M059J (cell line): ENCODE data around the gene USP28. TPM values are rescaled to one million over a fixed set of nuclear protein-coding genes. Genes with fewer than 3 reads are reported as not detected.
A peak's percentile ranks its signal among the peaks of the same experiment; 100 is the strongest.
"Not testable (repeated sequence)": the region's sequence is repeated elsewhere in the genome, so short reads cannot be mapped to it uniquely, and the experiment has no call there.

Experiments
- DNase-seq: peaks from one replicate; pipeline ENCODE4 v3.0.0-alpha.2; 2012; ENCODE audit warnings: low read depth
- total RNA-seq: library from RNA; depleted of rRNA; stranded (reverse); fragments of >200 nt; shearing (Covaris generic); gene quantifications from 2 replicates; pipeline ENCODE4 v1.2.3, GENCODE V29; 2014

Gene USP28
- total RNA-seq, 1 experiment from 2014 or later = 39.0 TPM

DNA sequence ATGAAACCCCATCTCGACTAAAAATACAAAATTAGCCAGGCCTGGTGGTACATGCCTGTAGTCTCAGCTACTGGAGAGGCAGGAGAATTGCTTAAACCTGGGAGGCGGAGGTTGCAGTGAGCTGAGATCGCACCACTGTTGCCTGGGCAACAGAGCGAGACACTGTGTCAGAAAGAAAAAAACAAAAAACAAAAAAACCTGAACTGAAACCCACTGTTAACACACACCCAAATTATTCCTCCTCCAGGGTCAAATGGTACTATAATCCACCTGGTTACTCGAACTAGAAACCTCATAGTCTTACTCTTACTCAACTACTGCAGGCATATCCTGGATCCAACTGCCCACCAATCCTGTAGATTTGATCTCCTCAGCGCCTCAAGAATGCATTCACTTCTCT is 35.5 kb downstream of the USP28 start:
- DNase-seq = no peak

- DNase-seq = no peak
Measured at GRCh38 chr11:113838005-113838404, 37.4 kb downstream of the USP28 start.

GRCh38 chr11:113835306-113835705 is 40.1 kb downstream of the USP28 start:
- no peak for DNase-seq

- DNase-seq = no peak
Measured at GRCh38 chr11:113833151-113833550, 42.2 kb downstream of the USP28 start.

DNA sequence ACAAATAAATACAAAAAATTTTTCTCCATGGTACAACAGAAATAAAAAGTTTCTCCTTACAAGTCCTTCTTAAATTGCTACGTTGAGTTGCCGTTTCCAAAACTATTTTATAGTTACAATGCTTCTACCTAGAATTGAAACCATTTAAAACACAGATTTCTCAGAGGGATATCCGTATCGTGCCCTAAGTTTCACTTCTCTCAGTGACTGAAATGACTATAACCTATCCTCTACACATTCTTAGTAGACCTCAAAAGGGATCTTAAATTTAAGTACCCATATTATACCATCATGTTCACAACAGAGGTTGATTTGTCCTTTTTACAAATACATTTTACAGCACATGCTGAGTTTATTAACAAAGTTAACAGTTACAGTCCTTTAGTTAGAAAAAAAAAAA is 44.1 kb downstream of the USP28 start:
- no peak for DNase-seq

DNA sequence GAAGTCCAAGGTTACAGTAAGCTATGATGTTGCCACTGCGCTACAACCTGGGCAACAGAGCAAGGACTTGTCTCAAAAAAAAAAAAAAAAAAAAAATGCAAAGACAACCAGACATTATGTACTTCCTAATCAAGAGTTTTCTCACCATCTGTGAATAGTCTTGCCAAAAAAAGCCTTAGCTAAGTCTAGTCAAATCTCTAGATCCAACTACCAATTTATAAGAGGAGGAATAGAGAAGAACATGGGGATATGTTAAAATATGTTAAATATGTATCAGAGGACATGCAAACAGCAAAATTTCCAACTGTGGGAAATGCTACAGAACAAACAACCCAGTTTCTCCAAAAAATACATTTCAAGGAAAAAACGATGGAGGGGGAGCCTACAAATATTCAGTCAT is 45.6 kb downstream of the USP28 start:
- no peak for DNase-seq

DNA sequence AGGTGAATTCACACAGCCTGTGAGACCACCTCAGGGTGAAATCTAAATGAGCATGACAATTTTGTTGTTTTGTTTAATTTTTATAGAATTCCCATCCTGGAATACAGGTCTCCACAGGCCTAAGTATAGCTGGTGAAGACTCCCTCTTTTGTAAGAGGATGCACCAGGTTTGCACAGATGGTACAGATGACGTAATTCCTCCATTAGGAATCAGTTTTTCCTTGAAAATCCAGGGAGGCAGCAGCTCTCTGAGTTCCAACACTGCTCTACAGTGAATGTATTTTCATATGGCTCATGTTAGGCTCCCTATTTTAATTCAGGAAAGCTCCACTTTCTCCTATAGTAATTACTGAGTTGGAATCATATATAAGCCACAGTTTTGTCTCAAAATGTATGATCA is 47.2 kb downstream of the USP28 start:
- DNase-seq = no peak

DNA sequence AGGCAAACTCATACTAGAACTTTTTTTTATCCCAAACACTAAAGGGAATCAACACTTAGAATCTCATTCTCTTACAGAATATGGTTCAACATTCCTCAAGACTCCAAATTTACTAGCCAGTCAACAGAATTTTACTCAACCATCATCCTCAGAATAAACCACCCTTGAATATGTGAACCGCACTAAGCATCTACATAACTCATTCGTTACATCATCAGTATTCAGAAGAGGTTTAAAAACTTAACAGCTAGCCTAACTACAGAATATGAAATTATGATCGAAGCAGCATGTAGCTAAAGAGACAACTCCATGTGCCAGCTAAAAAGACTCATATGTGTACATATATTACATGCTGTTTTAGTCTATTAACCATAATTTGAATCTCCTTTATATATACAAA is 47.9 kb downstream of the USP28 start:
- no peak for DNase-seq

DNA sequence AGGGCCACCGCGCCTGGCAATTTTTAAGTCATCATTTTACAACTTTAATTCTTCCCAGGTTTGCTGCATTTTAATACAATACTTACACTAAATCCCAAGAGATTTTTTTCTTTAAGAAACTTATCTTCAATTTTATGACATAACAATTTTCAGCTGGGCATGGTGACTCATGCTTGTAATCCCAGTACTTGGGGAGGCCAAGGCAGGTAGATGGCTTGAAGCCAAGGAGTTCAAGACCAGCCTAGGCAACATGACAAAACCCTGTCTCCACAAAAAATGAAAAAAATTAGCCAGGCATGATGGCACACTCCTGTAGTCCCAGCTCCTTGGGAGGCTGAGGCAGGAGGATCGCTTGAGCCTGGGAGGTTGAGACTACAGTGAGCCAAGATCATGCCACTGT is 56.9 kb downstream of the USP28 start:
- DNase-seq = peak; percentile 68

- no peak for DNase-seq
Measured at GRCh38 chr11:113817626-113818025, 57.7 kb downstream of the USP28 start.

DNA sequence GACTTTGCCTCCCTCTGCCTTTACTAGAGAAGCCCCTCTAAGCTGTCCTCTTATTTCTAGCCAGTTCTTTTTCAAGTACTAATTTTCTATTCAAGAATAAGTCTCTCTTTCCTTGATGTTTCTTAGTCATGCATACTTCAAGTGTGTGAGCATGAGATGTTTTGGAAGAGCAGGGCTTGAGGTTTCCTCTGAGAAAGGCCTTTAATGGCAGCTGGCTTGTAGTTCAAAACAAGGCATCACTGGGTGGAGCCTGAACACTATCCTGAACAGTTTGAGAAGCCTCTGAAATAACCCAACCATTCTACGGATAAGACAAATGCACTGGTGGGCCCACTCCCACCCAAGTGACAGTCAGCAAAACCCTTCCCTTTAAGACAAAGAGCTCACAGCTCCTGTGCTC is 58.2 kb downstream of the USP28 start:
- no peak for DNase-seq

DNA sequence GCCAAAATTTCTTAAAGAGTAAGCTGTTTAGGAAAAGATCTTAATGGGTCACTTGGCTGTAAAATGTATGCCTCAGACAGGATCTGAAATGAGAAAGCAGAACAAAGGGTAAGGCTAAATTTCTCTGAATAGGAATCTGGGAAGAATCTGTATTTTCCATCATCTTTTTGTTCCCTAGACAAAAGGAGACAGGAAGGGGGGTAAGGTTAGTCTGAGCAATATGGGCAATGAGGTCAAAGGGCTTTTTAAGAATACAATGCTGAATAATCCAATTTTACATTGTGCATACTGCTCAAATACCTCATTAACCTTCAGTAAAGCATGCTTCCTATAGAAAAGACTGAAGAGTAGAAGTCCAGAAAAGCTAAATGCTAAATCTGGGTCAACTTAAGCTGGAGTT is 61.2 kb downstream of the USP28 start:
- no peak for DNase-seq

DNA sequence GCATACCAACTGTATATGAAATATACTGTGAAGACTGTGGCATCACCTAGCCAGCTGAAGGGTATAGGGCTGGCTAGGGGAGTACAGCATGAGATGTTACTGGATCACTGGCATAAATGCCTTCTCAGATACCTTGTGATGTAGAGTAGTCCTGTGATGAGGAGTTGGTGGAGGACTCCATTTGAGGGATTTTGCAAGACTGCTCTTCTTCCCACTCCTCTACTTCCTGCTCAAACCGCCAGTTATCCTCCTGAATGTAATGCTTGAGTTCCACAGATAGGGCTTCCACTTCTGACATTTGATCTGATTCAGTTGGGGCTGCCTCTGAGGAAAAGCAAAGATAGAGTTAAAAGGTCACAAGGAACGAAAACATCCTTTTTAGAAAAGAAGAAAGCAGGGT is 66.4 kb downstream of the USP28 start:
- no peak for DNase-seq

- peak; percentile 40 for DNase-seq
Measured at GRCh38 chr11:113806406-113806805, 69.0 kb downstream of the USP28 start.

DNA sequence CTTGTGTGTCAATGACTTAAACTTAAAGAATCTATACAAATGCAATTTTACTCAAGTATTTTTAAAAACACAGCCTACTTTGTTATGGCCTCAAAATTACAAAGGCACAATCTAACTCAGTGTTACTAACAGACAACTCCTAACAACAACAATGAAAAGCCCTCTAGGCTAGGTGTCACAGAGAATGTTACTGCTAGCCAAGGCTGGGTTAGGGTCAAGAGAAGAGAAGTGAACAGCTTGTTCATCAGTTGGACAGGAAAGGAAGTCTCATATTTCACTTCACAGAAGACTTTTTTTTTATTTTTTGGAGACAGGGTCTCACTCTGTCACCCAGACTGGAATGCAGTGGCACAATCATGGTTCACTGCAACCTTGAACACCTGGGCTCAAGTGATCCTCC is 69.7 kb downstream of the USP28 start:
- DNase-seq = peak; percentile 21

DNA sequence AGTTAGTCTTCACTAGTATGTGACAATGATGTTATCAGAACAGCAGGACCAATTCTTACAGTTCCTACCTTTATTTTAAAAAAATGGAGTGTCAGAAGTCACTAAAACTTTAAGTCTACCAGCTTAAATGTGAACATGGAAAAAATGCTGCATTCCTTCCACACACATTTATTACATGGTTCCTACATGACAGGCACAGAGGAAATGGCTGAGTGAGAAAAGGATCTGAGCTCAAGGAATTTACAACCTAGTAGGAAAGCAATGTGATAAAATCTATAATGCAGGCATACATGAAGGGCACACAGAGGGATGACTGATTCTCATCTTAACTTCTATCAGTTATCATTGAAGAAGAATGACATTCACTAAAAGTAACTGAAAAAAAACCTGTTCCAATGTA is 72.8 kb downstream of the USP28 start:
- DNase-seq = no peak

DNA sequence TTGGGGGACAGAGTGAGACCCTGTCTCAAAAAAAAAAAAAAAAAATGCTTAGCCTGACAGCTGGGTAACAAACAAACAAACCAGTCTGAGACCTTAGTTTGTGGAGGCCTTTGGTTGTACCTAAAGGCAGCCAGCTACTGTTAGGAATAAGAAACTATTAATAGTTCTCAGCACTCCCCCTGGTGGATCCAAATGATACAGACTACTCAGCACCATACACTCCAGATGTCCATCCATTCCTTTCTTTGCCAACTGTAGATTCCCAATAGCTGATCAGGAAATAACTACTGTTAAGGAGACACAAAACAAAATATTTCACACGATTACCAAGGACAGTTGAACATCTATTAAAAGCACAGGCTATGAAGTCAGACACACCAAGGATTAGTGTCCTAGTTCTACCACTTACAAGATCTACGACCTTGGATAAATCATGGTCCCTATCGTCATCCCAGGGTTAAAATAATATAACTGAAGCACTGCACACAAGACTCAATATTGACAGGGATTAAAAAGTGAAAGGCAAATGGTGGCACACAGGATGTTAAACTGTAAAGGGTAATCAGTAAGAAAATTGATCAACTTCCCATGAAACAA is 78.6 kb downstream of the USP28 start:
- DNase-seq = peak; percentile 55

DNA sequence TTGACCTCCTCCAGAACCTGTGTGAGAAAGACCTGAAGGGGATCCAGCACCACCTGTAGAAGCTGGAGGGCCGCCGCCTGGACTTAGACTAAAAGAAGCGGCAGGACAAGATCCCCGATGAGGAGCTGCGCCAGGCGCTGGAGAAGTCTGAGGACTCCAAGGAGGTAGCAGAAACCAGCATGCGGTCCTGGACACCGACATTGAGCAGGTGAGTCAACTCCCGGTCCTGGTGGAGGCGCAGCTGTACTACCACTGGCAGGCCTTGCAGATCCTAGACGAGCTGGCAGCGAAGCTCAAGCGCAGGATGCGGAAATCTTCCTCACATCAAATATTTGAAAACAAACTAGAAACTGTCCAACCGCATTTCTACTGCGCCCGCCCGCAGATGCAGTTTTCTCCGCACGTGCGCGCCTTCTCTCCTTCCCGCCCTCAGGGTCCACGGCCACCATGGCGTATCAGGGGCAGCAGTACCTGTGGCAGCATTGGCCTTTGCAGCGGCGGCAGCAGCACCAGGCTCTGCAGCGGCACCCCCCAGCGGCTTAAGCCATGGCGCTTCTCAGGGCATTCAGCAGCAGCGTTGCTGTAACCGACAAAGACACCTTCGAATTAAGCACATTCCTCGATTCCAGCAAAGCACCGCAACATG is 85.6 kb downstream of the USP28 start:
- DNase-seq = no peak

DNA sequence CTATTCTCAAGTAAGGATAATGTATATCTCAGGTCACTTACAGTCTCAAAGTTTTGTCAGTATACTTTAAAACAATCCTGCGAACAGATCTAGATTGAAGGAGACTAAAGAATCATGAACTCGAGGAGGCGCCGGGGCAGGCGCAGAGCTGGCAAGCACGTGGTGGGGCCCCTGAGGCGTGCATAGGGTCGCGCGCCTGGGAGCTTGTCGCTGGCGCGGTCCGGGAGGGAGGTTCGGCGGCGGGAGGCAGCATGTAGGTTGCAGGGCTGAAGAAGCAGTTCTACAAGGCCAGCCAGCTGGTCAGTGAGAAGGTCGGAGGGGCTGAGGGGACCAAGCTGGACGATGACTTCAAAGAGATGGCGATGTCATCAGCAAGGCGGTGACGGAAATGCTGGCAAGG is 86.4 kb downstream of the USP28 start:
- not testable (repeated sequence) for DNase-seq

- DNase-seq = no peak
Measured at GRCh38 chr11:113782134-113782533, 93.2 kb downstream of the USP28 start.

DNA sequence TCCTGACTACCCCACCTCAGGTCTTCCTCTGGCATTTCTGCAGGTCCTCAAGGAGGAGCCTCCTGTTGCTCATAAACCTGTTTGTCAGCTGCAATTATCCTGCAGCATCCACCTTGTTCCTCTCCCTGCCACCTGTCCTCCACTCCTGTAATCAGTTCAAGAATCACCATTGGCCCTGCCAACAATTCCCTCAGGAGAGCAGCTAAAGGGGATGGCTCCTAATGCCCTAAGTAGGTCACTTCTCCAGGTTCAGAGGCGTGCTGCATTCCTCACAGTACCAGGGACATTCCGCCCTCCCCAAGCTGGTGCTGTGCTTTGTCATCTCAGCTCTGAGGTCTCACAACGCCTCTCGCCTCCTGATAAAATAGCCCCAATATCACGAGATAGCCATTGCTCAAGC is 93.7 kb downstream of the USP28 start:
- no peak for DNase-seq

- no peak for DNase-seq
Measured at GRCh38 chr11:113779496-113779895, 95.9 kb downstream of the USP28 start, which contains the start of gene CLDN25. Gene CLDN25 (plus strand): TSS chr11:113779796. CDS start chr11:113779796, 0 bp downstream.

DNA sequence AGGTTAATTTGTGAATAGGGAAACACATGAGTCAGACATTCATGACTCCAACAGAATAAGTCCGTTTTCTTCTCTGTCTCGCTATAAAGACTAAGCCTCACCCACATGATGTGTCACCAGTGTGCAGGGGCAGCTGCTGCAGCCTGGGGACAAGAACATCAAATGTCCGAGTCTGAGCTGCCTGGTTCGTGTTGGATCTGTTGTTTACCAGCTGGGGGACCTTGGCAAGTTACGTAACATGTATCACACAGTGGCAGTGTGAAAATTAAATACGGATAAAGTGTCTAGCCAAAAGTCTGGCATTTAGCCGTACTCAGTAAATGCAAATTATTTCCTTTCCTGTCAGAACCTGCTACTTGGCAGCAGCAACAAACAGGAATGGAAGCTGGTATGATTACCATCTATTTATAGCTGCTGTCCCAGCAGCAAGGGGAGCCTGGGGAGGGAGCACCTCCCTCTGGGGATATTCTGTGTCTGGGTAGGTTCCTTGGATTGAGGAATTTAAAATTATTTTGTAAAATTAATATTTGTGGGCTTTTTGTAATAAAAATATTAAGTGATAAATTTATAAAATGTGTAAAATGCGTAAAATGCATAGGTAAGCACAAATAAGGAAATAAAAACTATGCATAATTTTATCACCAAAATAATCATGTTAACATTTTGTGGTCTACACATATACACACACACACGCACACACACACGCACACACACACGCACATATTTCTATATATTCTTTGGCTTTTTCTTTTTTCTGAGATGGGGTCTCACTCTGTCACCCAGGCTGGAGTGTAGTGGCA is 97.1 kb downstream of the USP28 start:
- DNase-seq = peak; percentile 84
